GM12878 (cell line): ENCODE data around the gene STARD10. TPM values are rescaled to one million over a fixed set of nuclear protein-coding genes. Genes with fewer than 3 reads are reported as not detected.

Source experiments
- ATAC-seq: fragments of 200-7000 bp; cut with Tn5 transposase; 3 replicates; pipeline ENCODE4 v1.9.1; 2020; ENCODE audit warnings: mild to moderate bottlenecking, moderate library complexity
- BruUV-seq: library from RNA; stranded (reverse); fragments of 400-500 nt; replicated peaks from 2 replicates; lab custom pipeline; 2021; lab: Mats Ljungman, UMichigan
- CTCF ChIA-PET: fragments of 300-600 bp; sonication (Branson Sonifier 250); formaldehyde crosslinking; extraction: SDS; loops from one replicate; lab custom pipeline; 2021; ENCODE audit warnings: inconsistent platforms; lab: Yijun Ruan, JAX
- POLR2A ChIA-PET: fragments of 350-600 bp; formaldehyde crosslinking; extraction: SDS; loops from one replicate; lab custom pipeline; 2021; ENCODE audit warnings: inconsistent platforms; lab: Charles Lee
- RAD21 ChIA-PET: fragments of 300-600 bp; sonication (Branson Sonifier 250); formaldehyde crosslinking; loops from one replicate; lab custom pipeline; 2023; ENCODE audit warnings: antibody characterized with exemption; ENCODE audit not compliant: unreplicated experiment; lab: Charles Lee
- SMC1A ChIA-PET: fragments of 300-600 bp; sonication (Branson Sonifier 250); formaldehyde crosslinking; loops from one replicate; lab custom pipeline; 2023; ENCODE audit not compliant: unreplicated experiment, uncharacterized antibody; lab: Charles Lee
- DNase-seq: peaks from one replicate; pipeline ENCODE4 v3.0.0-alpha.2; 2011; ENCODE audit warnings: low read depth, low spot score
- FAIRE-seq: peaks from 3 replicates; lab custom pipeline; 2011; peaks lifted over from hg19 to GRCh38; lab: Jason Lieb, UNC
- H2AFZ ChIP-seq: 2 replicates; pipeline ENCODE4 v1.6.0; 2011; ENCODE audit warnings: low read depth, low read length, control low read depth; ENCODE audit not compliant: control insufficient read depth
- H3K27ac ChIP-seq: 2 replicates; pipeline ENCODE4 v1.5.1; 2011; ENCODE audit warnings: control low read depth; ENCODE audit not compliant: control insufficient read depth, insufficient read depth
- H3K27me3 ChIP-seq, 2 experiments: replicated peaks in 1 of 2; 2 replicates each; pipeline versions ENCODE4 v1.6.0 to v1.6.1; 2011; ENCODE audit warnings: low read length in 1 of 2; ENCODE audit not compliant: control insufficient read depth in 2 of 2, insufficient read depth in 2 of 2
- H3K36me3 ChIP-seq, 2 experiments: 2 replicates each; pipeline ENCODE4 v1.5.1; 2011; ENCODE audit warnings: low read length in 1 of 2; ENCODE audit not compliant: control insufficient read depth in 2 of 2, insufficient read depth in 2 of 2
- H3K4me1 ChIP-seq: 2 replicates; pipeline ENCODE4 v1.6.1; 2011; ENCODE audit warnings: mild to moderate bottlenecking, low read length, moderate library complexity, mixed read lengths; ENCODE audit not compliant: control insufficient read depth, insufficient read depth
- H3K4me2 ChIP-seq: 2 replicates; pipeline ENCODE4 v1.6.0; 2011; ENCODE audit warnings: control low read depth; ENCODE audit not compliant: control insufficient read depth, insufficient read depth
- H3K4me3 ChIP-seq: fragments of 200-600 bp; sonication (generic); 2 replicates; pipeline ENCODE4 v1.5.1; 2016
- H3K79me2 ChIP-seq: 2 replicates; pipeline ENCODE4 v1.6.0; 2011; ENCODE audit warnings: low read length; ENCODE audit not compliant: control insufficient read depth, insufficient read depth
- H3K9ac ChIP-seq: 2 replicates; pipeline ENCODE4 v1.8.0; 2011; ENCODE audit warnings: low read length, control low read depth, mixed read lengths; ENCODE audit not compliant: control insufficient read depth, insufficient read depth
- H3K9me3 ChIP-seq: replicated peaks from 3 replicates; pipeline ENCODE4 v1.5.1; 2011; ENCODE audit warnings: mild to moderate bottlenecking, low read length; ENCODE audit not compliant: control insufficient read depth, insufficient read depth
- H4K20me1 ChIP-seq: 2 replicates; pipeline ENCODE4 v1.6.0; 2011; ENCODE audit not compliant: control insufficient read depth, insufficient read depth
- ASH2L ChIP-seq: fragments of 300-600, 200-600 bp; sonication (generic); IDR thresholded peaks from 2 replicates; pipeline ENCODE4 v1.6.1; 2017; ENCODE audit warnings: low read depth, mild to moderate bottlenecking, borderline replicate concordance
- BACH1 ChIP-seq: fragments of 450-650 bp; IDR thresholded peaks from 2 replicates; pipeline ENCODE4 v1.6.1; 2017; ENCODE audit warnings: mild to moderate bottlenecking, borderline replicate concordance
- CHD2 ChIP-seq: IDR thresholded peaks from 2 replicates; pipeline ENCODE4 v1.6.1; 2011; ENCODE audit warnings: low read depth, low read length, improper control_type of control experiment, borderline replicate concordance
- CREB1 ChIP-seq: IDR thresholded peaks from 2 replicates; pipeline ENCODE4 v1.6.1; 2012; ENCODE audit warnings: low read depth, mild to moderate bottlenecking, inconsistent platforms
- DPF2 ChIP-seq: fragments of 450-650 bp; IDR thresholded peaks from 2 replicates; pipeline ENCODE4 v1.6.1; 2017; ENCODE audit warnings: mild to moderate bottlenecking
- JUND ChIP-seq: IDR thresholded peaks from 2 replicates; pipeline ENCODE4 v1.6.1; 2012; ENCODE audit warnings: low read depth, mild to moderate bottlenecking, low read length, improper control_type of control experiment, moderate library complexity
- NFIC ChIP-seq: IDR thresholded peaks from 2 replicates; pipeline ENCODE4 v1.6.1; 2012; ENCODE audit warnings: low read depth, mild to moderate bottlenecking, inconsistent platforms, low read length, moderate library complexity
- NR2C1 ChIP-seq: fragments of 450-650 bp; IDR thresholded peaks from 2 replicates; pipeline ENCODE4 v1.6.1; 2017; ENCODE audit warnings: antibody characterized with exemption, mild to moderate bottlenecking, moderate library complexity
- PAX5 ChIP-seq: IDR thresholded peaks from 2 replicates; pipeline ENCODE4 v1.6.1; 2011; ENCODE audit warnings: low read depth, low read length, borderline replicate concordance
- POU2F2 ChIP-seq: IDR thresholded peaks from 3 replicates; pipeline ENCODE4 v1.6.1; 2011; ENCODE audit warnings: low read depth, mild to moderate bottlenecking, low read length, borderline replicate concordance
- PRDM15 ChIP-seq: fragments of 450-650 bp; formaldehyde crosslinking; IDR thresholded peaks from 2 replicates; pipeline ENCODE4 v1.4.0; 2020; ENCODE audit warnings: mild to moderate bottlenecking, moderate library complexity
- SUPT20H ChIP-seq: IDR thresholded peaks from 2 replicates; pipeline ENCODE4 v1.6.1; 2011; ENCODE audit warnings: low read depth, mild to moderate bottlenecking, low read length, moderate library complexity, borderline replicate concordance; ENCODE audit not compliant: control insufficient read depth
- WGBS: methylation state at CpG from one replicate; pipeline ENCODE4 v1.1.6; 2016; ENCODE audit warnings: low lambda C conversion rate; ENCODE audit not compliant: insufficient replicate concordance, insufficient coverage; ENCODE audit errors: missing lambda C conversion rate; 5-methylcytosine and 5-hydroxymethylcytosine counted together
- in situ Hi-C: fragments of 300-500 bp; cut with MboI; formaldehyde crosslinking; loops from 9 replicates; pipeline ENCODE4 v1.14.3; 2018; ENCODE audit warnings: mixed read lengths
- intact Hi-C: fragments of 100-400 bp; cut with micrococcal nuclease; formaldehyde crosslinking; loops from one replicate; pipeline ENCODE4 v1.14.2; 2022; ENCODE audit not compliant: unreplicated experiment
- polyA plus RNA-seq, 11 experiments: library from polyadenylated mRNA; depleted of rRNA in 4 of 11; unstranded in 6 of 11; stranded (reverse) in 5 of 11; fragments of >200 nt; fragmentation: Nextera tagmentation in 4 of 11; fragmentation: Illumina TruSeq in 1 of 11; extraction: Ambion mirVana in 4 of 11; extraction: Trizol in 1 of 11; gene quantifications; 1 replicate in 1 of 11; 2 replicates in 10 of 11; pipeline versions ENCODE4 v1.2.1 to v1.2.3, GENCODE V29; 2011 to 2016; ENCODE audit warnings: inconsistent platforms in 2 of 11, missing spikeins in 2 of 11, low read depth in 1 of 11
- total RNA-seq, 4 experiments: library from RNA; depleted of rRNA in 3 of 4; stranded (reverse); fragments of >200 nt in 3 of 4; fragmentation: Illumina TruSeq in 1 of 4; extraction: Trizol in 1 of 4; gene quantifications; 2 replicates each; pipeline versions ENCODE4 v1.2.1 to v1.2.3, GENCODE V29; 2013 to 2021

STARD10 gene
- total and polyA plus RNA-seq, 10 of the 15 experiments (the other 5 are each of a cell fraction or from before 2014, with no cell fraction given), result 0.15 to 43.2 (median 23.1) TPM

DNA sequence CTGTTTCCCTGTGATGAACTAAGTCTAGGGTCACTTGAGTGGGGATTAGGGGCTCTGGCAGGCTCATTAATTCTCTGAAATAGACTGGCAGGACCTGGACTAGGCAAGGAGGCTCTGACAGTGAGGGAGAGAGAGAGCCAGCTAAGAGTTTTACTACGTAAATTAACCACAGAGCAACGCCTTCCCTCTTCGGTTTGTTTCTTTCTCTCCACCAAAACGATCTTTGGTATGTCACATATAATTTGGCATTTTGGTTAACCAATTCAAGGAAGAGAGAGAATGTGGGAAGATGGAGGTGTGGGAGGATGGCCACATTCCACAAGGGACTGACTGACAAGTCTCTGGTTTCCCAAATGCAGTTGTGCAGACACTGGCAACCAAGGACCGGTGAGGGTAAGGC is 48.3 kb upstream of the STARD10 start:
- BruUV-seq, result no TSS peak
- H3K79me2 ChIP-seq, result no peaks in the 10 kb centered on the region
- no peaks in the 10 kb centered on the region for H3K9me3 ChIP-seq
- CTCF ChIA-PET, result interaction anchor here (2.5 kb wide), 1 partner anchor 11 kb away, joined by 13 read pairs; no protein-coding TSS in a partner anchor
- SMC1A ChIA-PET, result no interaction called here
- H3K4me3 ChIP-seq, result no peak overlapping the region
- WGBS, result 83% methylated on average over 5 of the region's 5 CpGs
- H3K27me3 ChIP-seq, result no peaks in the 10 kb centered on the region
- FAIRE-seq (no peak), DNase-seq (no peak), ATAC-seq (no peak)
- intact Hi-C loops (no loop called here), in situ Hi-C loops (loop anchor here (25.0 kb wide), 1 partner anchor 345 kb away; no protein-coding TSS in a partner anchor)
- POLR2A ChIA-PET, result no interaction called here
- H3K36me3 ChIP-seq, result peaks cover 24 to 54% of the 10 kb centered on the region in 2 experiments
- no peaks in the 10 kb centered on the region for H3K4me1 ChIP-seq
- H4K20me1 ChIP-seq, result no peaks in the 10 kb centered on the region
- no peak overlapping the region for H3K4me2 ChIP-seq
- H3K9ac ChIP-seq, result no peak overlapping the region
- H3K27ac ChIP-seq, result no peak overlapping the region
- TF ChIP-seq DPF2, result no peak
- no peak for TF ChIP-seq SUPT20H
- TF ChIP-seq NR2C1, result no peak
- no peak for TF ChIP-seq NFIC
- TF ChIP-seq CHD2, result no peak
- TF ChIP-seq PAX5, result no peak
- no peak for TF ChIP-seq POU2F2
- no peak for TF ChIP-seq BACH1
- TF ChIP-seq ASH2L, result no peak
- no peak for TF ChIP-seq JUND
- TF ChIP-seq CREB1, result no peak
- no peak for TF ChIP-seq PRDM15 (CRISPR knock-in tag)
- RAD21 ChIA-PET, result interaction anchor here (1.6 kb wide), 1 partner anchor 495 kb away, joined by 3 read pairs; no protein-coding TSS in a partner anchor
- H2AFZ ChIP-seq, result no peak overlapping the region
